Omental fat pad (tissue), 4 donors: Measurements from ENCODE around the gene ESAM. TPM values are rescaled to one million over a fixed set of nuclear protein-coding genes. Genes with fewer than 3 reads are reported as not detected.

Source experiments
- ATAC-seq: fragments of 150-250 bp; one replicate; pipeline ENCODE4 v1.9.1; 2016; ENCODE audit warnings: mild to moderate bottlenecking, moderate library complexity; ENCODE audit not compliant: low FRiP score
- DNase-seq: peaks from one replicate; pipeline ENCODE4 v3.0.0-alpha.2; 2019; ENCODE audit warnings: low spot score
- total RNA-seq, 4 donors: library from RNA; depleted of rRNA; stranded (reverse); fragments of >200 nt; gene quantifications; one replicate each; pipeline ENCODE4 v1.1.0, GENCODE V29; 2016
- TF ChIP-seq, protein P1 (sequence below), 3 donors: fragments of 450-650 bp; IDR thresholded peaks; one replicate each; pipeline ENCODE4 v1.5.1; 2016 to 2017; ENCODE audit warnings: antibody characterized with exemption in 3 of 3, mild to moderate bottlenecking in 3 of 3, moderate library complexity in 2 of 3

The ESAM gene
- total RNA-seq, 4 donors from 2014 or later: 23.0 to 116 (median 62.6) TPM

DNA sequence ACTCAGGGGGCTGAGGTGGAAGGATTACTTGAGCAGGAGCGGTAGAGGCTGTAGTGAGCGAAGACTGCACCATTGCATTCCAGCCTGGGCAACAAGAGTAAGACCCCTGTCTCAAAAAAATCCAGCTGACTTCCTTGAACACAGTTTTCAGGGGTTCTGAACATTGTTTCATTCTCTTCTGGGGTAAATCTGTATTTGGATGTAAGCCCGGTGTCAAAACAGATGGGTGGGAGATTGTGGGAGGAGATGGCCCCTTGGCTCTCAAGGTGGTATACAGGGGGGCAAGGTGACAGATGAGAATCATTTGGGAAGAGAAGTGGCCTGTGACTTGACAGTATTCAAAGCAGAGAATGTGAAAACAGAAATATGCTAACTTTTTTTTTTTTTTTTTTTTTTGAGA lies 4.8 kb downstream of the ESAM start:
- no peak for ATAC-seq
- TF ChIP-seq, protein P1, sequence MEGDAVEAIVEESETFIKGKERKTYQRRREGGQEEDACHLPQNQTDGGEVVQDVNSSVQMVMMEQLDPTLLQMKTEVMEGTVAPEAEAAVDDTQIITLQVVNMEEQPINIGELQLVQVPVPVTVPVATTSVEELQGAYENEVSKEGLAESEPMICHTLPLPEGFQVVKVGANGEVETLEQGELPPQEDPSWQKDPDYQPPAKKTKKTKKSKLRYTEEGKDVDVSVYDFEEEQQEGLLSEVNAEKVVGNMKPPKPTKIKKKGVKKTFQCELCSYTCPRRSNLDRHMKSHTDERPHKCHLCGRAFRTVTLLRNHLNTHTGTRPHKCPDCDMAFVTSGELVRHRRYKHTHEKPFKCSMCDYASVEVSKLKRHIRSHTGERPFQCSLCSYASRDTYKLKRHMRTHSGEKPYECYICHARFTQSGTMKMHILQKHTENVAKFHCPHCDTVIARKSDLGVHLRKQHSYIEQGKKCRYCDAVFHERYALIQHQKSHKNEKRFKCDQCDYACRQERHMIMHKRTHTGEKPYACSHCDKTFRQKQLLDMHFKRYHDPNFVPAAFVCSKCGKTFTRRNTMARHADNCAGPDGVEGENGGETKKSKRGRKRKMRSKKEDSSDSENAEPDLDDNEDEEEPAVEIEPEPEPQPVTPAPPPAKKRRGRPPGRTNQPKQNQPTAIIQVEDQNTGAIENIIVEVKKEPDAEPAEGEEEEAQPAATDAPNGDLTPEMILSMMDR (IDR thresholded peaks at IDR 0.05): no peak
- no peak for DNase-seq

GRCh38 chr11:124756753-124757227 lies 5.3 kb downstream of the ESAM start:
- no peak for DNase-seq
- TF ChIP-seq, protein P1 (IDR thresholded peaks at IDR 0.05): no peak
- ATAC-seq: no peak

DNA sequence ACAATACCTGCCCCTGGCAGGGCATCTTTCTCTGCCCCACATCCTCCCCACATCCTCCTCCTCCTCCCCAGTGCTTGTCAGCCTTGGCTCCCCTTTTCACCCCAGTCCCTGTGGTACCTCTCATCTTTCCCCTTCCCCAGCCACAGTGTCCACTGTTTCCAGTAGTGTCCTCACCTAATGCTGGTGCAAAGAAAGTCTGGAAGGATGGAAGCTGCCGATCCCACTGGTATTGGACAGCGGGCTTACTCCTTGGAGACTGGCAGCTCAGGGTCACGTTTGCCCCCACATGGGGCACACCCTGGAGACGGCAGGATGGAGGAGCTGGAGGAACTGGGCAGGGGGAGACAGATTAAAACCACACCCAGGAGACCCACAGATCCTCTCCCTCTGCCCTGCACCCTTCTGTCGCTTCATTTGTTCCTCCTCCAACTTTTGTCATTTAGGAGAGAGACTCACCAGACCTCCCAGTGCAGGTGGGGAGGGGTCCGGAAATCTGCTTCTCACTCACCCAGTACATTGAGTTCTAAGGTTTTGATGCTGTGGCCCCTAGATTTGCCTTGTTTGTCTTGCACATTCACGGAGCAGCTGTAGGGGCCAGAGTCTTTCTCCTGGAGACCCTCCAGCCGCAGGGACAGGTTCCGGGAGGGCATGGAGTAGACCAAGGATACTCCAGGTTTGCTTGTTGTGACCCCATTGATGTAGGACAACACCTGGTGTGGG lies 5.9 kb downstream of the ESAM start:
- no peak for ATAC-seq
- TF ChIP-seq, protein P1 (IDR thresholded peaks at IDR 0.05): no peak
- DNase-seq: no peak

DNA sequence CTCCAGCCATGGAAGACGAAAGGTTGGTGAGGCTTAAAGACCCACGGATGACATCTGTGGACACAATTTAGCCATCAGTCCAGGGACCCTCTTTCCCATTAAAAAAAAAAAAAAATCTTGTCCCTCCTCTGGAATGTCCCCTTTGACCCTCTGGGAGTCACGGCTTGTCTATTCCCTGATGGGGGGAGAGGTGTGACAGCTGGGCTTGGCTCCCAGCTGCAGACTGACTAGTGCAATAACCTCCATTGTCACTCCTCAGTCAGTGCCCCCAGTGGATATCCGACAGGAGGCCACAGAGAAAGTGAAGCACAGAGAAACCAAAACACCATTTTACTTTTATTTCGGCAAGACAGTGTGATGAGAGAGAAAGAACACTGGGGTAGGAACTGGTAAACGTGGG lies 7.4 kb downstream of the ESAM start:
- DNase-seq (no peak), ATAC-seq (no peak)
- TF ChIP-seq, protein P1 (IDR thresholded peaks at IDR 0.05): no peak

DNA sequence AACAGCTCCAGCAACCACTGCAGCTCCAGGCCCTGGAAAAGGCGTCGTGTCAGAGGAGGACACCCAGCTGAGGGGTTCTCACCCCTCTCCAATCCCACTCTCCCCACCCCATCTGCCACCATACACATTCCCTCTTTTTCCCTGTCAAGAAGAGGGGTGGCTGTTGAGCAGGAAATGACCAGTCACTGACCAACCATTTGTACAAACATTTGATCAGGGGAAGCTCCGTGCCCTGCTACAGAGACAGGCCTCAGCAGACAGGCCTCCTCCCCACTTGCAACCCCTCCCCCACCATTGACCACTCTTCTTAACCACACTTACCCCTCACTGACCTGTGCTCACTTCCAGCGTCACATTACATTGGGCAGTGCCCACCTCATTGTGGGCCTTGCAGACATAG lies 7.8 kb downstream of the ESAM start:
- TF ChIP-seq, protein P1 (IDR thresholded peaks at IDR 0.05): no peak
- DNase-seq (no peak), ATAC-seq (no peak)

GRCh38 chr11:124753624-124754023 lies 8.5 kb downstream of the ESAM start:
- no peak for ATAC-seq
- TF ChIP-seq, protein P1 (IDR thresholded peaks at IDR 0.05): no peak
- DNase-seq: no peak

GRCh38 chr11:124753205-124753604 lies 8.9 kb downstream of the ESAM start:
- ATAC-seq: no peak
- TF ChIP-seq, protein P1 (IDR thresholded peaks at IDR 0.05): no peak
- DNase-seq: no peak
